ENCODE data around the gene VPS51. TPM values are rescaled to one million over a fixed set of nuclear protein-coding genes. Genes with fewer than 3 reads are reported as not detected.

VPS51 gene
- total and polyA plus RNA-seq, 9 of the 15 experiments (the other 6 are each of a cell fraction or from before 2014, with no cell fraction given): 1.8 to 143 (median 46.8) TPM

GRCh38 chr11:65121865-65122696, 26.1 kb downstream of the VPS51 start, which contains the start of the genes FAU and MRPL49 (continued):
- TF ChIP-seq MNT (conservative IDR thresholded peaks at IDR 0.05) (peak; percentile 75 to 88), DEAF1 (CRISPR knock-in tag; IDR thresholded peaks at IDR 0.05) (no peak), POU5F1 (IDR thresholded peaks at IDR 0.05; ENCODE audit: borderline replicate concordance, low read depth, low read length, partially characterized antibody) (no peak), ZNF282 (CRISPR knock-in tag; IDR thresholded peaks at IDR 0.05) (no peak), CHAMP1 (IDR thresholded peaks at IDR 0.05) (no peak), ZNF140 (CRISPR knock-in tag; IDR thresholded peaks at IDR 0.05) (no peak), ZNF586 (CRISPR knock-in tag; conservative IDR thresholded peaks at IDR 0.05) (no peak), NFXL1 (CRISPR knock-in tag; IDR thresholded peaks at IDR 0.05) (no peak), ARID1B (IDR thresholded peaks at IDR 0.05) (no peak), TSC22D4 (tag; IDR thresholded peaks at IDR 0.05) (no peak), MYNN (IDR thresholded peaks at IDR 0.05) (peak; percentile 43; the same call in 1 of the 2 replicates), MYNN (CRISPR knock-in tag; IDR thresholded peaks at IDR 0.05) (no peak), MBD2 (IDR thresholded peaks at IDR 0.05; ENCODE audit: borderline replicate concordance, low read depth) (peak; percentile 84; the same call in 1 of the 2 replicates)
- TF ChIP-seq, protein P1, sequence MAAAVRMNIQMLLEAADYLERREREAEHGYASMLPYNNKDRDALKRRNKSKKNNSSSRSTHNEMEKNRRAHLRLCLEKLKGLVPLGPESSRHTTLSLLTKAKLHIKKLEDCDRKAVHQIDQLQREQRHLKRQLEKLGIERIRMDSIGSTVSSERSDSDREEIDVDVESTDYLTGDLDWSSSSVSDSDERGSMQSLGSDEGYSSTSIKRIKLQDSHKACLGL (CRISPR knock-in tag; IDR thresholded peaks at IDR 0.05; ENCODE audit: borderline replicate concordance, poor library complexity, severe bottlenecking): no peak
- TF ChIP-seq, protein P2, sequence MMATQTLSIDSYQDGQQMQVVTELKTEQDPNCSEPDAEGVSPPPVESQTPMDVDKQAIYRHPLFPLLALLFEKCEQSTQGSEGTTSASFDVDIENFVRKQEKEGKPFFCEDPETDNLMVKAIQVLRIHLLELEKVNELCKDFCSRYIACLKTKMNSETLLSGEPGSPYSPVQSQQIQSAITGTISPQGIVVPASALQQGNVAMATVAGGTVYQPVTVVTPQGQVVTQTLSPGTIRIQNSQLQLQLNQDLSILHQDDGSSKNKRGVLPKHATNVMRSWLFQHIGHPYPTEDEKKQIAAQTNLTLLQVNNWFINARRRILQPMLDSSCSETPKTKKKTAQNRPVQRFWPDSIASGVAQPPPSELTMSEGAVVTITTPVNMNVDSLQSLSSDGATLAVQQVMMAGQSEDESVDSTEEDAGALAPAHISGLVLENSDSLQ (IDR thresholded peaks at IDR 0.05): peak; percentile 78
- TF ChIP-seq, protein P3, sequence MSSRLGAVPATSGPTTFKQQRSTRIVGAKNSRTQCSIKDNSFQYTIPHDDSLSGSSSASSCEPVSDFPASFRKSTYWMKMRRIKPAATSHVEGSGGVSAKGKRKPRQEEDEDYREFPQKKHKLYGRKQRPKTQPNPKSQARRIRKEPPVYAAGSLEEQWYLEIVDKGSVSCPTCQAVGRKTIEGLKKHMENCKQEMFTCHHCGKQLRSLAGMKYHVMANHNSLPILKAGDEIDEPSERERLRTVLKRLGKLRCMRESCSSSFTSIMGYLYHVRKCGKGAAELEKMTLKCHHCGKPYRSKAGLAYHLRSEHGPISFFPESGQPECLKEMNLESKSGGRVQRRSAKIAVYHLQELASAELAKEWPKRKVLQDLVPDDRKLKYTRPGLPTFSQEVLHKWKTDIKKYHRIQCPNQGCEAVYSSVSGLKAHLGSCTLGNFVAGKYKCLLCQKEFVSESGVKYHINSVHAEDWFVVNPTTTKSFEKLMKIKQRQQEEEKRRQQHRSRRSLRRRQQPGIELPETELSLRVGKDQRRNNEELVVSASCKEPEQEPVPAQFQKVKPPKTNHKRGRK (tag; IDR thresholded peaks at IDR 0.05): no peak
- TF ChIP-seq, protein P4, sequence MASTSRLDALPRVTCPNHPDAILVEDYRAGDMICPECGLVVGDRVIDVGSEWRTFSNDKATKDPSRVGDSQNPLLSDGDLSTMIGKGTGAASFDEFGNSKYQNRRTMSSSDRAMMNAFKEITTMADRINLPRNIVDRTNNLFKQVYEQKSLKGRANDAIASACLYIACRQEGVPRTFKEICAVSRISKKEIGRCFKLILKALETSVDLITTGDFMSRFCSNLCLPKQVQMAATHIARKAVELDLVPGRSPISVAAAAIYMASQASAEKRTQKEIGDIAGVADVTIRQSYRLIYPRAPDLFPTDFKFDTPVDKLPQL (IDR thresholded peaks at IDR 0.05; ENCODE audit: extremely low read depth, insufficient read length): no peak

Data from K562 (cell line).